ENCODE measurements around the gene SLC8A2.
"Not testable (repeated sequence)": the region's sequence is repeated elsewhere in the genome, so short reads cannot be mapped to it uniquely, and the experiment has no call there.

The SLC8A2 gene

DNA sequence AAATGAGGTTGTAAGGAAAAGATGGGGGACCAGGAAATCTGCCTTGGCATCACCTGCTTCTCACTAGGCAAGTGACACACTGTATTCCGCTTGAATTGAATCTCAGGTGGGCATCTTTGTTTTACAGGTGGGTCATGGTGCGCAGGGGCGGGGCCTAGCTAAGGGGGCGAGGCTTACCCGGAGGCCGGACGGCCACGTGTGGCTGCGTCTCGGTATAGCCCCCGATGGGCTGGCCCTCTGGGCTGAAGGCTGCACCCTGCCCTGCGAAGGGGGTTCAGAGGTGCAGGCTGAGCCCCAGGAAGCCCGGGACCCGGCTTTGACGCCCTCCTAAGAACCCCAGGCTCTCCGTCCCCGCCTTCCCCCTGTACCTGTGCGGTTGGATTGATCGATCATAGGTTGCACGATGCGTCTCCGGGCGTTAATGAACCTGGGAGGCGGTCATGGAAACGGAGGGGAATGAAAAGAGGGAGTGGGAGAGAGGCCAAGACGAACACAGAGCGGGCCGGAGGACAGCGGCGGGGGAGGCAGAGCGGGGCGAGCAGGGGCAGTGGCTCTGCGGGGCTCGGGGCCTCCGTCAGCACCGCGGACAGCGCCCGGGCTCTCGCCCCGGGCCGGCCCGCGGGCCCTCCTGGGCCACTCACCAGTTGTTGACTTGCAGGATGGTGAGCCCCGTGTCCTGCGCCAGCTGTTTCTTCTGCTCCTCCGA lies 64.8 kb downstream of the SLC8A2 start:
- DNase-seq, result peak; percentile 39 to 40
- TF ChIP-seq POLR2A (IDR thresholded peaks at IDR 0.05; ENCODE audit: low read length), result no peak
- no peak for TF ChIP-seq GATA1 (IDR thresholded peaks at IDR 0.05; ENCODE audit: low read depth, low read length)

DNA sequence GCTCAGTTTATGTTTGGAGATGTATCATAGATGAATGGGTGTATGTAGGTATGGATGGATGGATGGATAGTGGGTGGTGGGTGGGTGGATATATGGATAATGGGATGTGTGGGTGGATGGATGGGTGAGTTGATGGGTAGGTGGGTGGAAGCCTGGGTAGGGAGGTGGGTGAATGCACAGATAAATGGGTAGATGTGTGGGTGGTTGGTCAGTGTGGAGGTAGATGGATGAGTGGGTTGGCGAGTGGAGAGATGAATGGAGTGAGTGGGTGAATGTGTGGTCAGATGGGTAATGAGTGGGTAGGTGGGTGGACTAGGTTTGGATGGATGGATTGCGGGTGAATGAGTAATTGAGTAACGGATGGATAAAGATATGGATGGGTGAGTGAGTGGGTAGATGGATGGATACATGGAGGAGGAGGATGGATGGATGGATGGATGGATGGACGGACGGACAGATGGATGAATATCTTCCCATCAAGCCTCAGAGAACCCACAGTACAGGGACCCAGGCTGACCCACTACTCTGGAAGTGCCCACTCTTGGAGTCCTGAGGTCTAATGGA lies 65.8 kb downstream of the SLC8A2 start:
- TF ChIP-seq GATA1 (IDR thresholded peaks at IDR 0.05; ENCODE audit: low read depth, low read length) (no peak), POLR2A (IDR thresholded peaks at IDR 0.05; ENCODE audit: low read length) (no peak)
- no peak for DNase-seq

DNA sequence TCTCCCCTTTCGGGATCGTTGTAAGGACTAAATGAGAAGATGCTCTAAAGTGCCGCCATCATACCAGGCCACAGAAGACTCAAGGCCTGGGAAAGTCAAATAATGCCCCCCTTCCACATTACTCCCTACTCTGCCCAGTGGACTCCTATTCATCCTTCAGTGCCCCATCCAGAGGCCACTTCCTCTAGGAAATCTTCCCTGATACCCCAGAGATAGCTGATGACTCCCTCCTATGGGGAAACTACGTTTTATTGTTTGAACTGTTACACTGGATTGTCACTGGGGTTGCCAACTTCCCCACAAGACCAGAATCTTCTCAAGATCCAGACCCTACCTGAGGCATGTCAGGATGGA lies 66.5 kb downstream of the SLC8A2 start:
- no peak for TF ChIP-seq POLR2A (IDR thresholded peaks at IDR 0.05; ENCODE audit: low read length)
- no peak for TF ChIP-seq GATA1 (IDR thresholded peaks at IDR 0.05; ENCODE audit: low read depth, low read length)
- DNase-seq, result no peak

DNA sequence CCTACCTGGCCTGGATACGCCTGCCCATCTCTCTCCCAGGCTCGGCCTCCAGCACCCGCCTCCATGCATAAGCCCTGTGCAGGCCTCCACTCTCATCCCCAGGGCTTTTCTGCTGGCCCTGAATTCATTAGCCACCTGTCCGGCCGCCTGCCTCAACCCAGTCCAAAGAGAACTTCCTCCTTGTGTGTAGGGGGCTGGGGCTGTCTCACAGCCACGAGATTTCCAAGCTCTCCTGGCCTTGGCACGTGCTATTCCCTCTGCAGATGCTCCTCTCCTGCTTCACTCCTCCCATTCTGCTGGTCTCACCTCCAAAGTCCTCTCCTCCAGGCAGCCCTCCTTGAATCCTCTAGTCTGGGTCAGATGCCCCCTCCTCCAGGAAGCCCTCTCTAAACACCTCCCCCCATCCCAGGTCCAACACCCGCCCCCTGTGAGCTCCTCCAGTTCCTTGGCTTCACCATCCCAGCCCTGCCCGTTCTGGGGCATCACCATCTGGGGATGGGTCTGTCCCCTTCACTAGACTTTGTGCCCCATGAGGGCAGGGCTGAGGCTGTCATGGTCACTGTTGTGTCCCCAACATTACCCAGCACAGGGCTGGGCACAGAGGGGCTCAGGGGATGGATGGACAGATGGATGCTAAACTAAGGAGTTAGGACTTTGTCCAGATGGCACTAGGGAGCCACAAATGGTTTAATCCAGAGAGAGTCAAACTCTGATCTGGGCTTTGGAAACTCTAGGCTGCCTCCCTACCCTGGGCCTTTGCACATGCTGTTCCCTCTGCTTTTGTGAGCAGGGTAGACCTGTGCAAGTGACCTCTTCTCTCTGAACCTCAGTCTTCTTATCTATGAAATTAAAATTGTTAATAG lies 67.1 kb downstream of the SLC8A2 start:
- no peak for DNase-seq
- TF ChIP-seq POLR2A (IDR thresholded peaks at IDR 0.05; ENCODE audit: low read length), result no peak
- no peak for TF ChIP-seq GATA1 (IDR thresholded peaks at IDR 0.05; ENCODE audit: low read depth, low read length)

DNA sequence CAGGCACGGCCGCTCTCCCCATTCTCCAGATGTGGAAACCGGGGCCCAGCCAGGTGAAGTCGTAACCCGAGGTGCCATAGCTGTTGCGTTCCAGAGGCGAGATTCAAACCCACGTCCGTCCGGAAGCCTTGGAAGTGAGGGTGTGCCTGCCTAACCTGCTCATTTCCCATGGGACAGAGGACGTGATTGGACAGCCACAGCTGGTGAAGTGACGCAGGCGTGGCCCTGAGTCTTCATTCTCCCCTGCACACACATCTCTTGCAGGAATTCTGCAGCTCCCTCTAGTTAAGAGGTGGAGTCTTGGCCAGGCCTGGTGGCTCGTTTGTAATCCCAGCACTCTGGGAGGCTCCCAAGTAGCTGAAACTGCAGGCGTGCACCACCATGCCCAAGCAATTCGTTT lies 69.2 kb downstream of the SLC8A2 start:
- TF ChIP-seq POLR2A (IDR thresholded peaks at IDR 0.05; ENCODE audit: low read length) (no peak), GATA1 (IDR thresholded peaks at IDR 0.05; ENCODE audit: low read depth, low read length) (no peak)
- DNase-seq, result no peak

DNA sequence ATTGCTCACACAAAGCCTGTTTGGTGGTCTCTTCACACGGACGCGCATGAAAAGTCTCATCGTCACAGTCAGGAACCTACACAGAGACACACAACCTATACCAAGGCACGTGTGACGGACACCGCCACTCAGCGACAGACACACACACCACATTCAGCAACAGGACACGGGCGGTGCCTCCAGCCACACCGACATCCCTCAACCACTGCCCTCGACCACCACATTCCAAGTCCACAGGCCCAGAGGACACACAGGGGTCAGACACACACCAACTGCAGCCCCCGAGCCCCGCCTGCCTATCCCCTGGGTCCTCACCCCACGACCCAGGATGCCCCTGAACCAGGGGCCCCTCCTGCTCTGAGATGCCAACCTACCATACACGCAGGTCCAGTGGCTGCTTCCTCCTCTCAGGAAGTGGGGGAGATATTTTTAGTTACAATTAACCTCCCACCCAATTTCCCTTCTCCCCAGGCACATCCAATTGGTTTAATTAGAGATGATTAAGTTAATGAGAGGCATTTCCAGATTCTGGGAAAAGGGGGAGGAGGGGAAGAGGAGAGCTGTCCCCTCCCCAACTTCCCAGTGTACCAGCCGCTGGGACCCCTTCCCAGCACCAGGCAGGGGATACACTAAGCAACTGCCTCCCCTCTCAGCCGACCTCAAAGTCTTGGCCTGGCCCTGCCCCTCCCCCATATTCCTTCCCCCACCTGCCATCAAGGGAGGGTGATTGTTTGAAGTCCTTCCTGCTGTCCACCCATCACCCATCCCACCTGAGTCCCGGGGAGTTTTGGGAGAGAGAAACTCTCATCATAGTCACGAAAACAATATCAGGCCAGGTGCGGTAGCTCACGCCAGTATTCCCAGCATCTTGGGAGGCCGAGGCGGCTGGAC lies 72.7 kb downstream of the SLC8A2 start:
- TF ChIP-seq POLR2A (IDR thresholded peaks at IDR 0.05; ENCODE audit: low read length) (no peak), GATA1 (IDR thresholded peaks at IDR 0.05; ENCODE audit: low read depth, low read length) (no peak)
- DNase-seq, result no peak

DNA sequence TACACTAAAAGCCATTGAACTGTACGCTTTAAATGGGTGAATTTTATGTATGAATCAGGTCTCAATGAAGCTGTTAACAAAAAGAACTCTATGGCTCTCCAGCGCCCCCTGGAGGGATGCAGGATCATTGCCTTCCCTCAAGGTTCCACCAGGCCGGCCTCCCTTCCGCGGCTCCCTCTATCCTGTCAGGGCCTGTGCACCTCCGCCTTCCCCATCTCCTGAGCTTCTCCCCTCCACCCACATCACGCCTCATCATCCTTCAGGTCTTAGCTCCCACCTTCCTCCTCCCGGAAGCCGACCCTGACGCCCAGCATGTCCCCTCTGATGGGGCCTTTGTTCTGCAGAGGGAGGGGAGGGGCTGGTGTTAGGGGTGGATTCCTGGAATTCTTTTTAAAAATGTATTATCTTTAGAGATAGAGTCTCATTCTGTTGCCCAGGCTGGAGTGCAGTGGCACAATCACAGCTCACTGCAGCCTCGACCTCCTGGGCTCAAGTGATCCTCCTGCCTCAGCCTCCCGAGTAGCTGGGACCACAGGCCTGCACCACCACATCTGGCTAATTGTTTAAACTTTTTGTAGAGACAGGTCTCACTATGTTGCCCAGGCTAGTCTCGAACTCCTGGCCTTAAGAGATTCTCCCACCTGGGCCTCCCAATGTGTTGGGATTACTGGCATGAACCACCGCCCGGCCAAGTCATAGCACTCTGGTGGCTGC lies 80.0 kb downstream of the SLC8A2 start:
- TF ChIP-seq GATA1 (IDR thresholded peaks at IDR 0.05; ENCODE audit: low read depth, low read length) (no peak), POLR2A (IDR thresholded peaks at IDR 0.05; ENCODE audit: low read length) (no peak)
- DNase-seq, result peak; percentile 75 to 90

DNA sequence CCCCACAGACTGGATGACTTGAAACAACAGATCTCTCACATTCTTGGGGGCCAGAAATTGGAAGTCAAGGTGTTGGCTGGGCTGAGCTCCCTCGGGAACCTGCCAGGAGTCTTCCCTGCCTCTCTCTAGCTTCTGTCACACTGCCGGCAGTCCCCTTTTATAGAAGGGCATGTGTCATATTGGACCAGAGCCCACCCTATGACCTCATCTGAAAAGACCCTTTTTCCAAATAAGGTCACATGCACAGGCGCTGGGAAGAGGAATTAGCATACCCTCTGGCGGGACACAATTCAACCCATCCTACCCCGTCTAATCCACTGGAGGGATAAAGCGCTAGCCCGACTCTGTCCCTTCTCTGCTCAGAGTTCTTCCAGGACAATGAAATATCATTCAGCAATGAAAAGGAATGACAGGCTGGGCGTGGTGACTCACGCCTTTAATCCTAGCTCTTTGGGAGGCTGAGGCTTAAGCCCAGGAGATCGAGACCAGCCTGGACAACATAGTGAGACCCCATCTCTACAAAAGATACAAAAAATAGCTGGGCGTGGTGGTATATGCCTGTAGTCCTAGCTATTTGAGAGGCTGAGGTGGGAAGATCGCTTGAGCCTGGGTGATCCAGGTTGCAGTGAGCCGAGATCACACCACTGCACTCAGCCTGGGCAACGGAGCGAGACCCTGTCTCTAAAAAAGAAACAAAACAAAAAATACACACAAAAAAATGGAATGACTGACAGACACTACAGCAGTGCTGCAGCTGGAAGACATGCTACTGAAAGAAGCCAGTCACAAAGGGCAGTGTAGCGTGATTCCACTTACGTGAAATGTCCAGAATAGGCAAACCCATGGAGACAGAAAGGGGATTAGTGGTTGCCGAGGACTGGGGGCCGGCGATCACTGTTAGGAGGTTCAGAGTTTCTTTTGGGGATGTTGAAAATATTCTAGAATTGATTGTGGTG lies 80.9 kb downstream of the SLC8A2 start:
- DNase-seq, result no peak
- TF ChIP-seq GATA1 (IDR thresholded peaks at IDR 0.05; ENCODE audit: low read depth, low read length) (no peak), POLR2A (IDR thresholded peaks at IDR 0.05; ENCODE audit: low read length) (no peak)

DNA sequence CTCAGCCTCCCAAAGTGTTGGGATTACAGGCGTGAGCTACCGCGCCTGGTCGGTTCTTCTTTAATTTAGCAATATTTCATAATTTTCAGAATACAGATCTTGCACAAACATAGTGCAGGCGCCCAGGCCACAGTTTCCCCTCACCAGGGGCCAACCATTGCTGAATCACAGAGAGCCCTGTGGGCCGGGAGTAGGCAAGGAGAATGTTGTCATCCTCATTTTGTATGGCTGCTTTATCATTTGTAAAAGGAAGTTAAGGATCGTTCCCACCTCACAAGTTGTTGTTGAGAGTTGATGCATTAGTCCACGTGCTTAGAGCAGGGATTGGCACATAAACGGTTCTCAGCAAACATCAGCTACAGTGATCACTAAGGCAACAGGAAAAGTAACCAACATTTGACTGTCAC lies 82.5 kb downstream of the SLC8A2 start:
- TF ChIP-seq POLR2A (IDR thresholded peaks at IDR 0.05; ENCODE audit: low read length), result no peak
- TF ChIP-seq GATA1 (IDR thresholded peaks at IDR 0.05; ENCODE audit: low read depth, low read length), result no peak
- no peak for DNase-seq

DNA sequence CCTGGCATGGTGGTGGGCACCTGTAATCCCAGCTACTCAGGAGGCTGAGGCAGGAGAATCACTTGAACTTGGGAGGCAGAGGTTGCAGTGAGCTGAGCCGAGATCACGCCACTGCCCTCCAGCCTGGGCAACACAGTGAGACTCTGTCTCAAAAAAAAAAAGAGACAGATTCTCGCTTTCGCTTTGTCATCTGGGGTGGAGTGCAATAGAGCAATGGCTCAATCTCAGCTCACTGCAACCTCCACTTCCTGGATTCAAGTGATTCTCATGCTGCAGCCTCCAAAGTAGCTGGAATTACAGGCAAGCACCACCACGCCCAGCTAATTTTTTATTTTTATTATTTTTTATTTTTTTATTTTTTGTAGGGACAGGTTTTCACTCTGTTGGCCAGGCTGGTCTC lies 83.0 kb downstream of the SLC8A2 start:
- DNase-seq, result peak in 1 of 2 experiments; percentile 26

DNA sequence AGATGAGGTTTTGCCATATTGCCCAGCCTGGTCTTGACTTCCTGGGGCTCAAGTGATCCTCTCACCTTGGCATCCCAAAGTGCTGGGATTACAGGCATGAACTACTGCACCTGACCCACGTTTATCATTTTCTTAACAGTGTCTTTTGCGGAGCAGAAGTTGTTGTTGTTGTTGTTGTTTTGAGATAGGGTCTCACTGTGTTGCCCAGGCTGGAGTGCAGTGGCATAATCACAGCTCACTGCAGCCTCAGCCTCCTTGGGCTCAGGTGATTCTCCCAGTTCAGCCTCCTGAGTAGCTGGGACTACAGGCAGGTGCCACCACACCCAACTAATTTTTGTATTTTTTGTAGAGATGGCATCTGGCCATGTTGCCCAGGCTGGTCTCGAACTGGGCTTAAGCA lies 84.1 kb downstream of the SLC8A2 start:
- DNase-seq, result not testable (repeated sequence)

DNA sequence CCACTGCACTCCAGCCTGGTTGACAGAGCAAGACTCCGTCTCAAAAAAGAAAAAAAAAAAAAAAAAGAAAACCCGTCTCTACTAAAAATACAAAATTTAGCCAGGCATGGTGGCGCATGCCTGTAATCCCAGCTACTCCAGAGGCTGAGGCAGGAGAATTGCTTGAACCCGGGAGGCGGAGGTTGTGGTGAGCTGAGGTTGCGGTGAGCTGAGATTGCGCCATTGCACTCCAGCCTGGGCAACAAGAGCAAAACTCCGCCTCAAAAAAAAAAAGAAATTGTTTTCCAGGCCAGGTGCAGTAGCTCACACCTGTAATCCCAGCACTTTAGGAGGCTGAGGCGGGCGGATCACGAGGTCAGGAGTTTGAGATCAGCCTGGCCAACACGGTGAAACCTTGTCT lies 85.1 kb downstream of the SLC8A2 start:
- DNase-seq, result not testable (repeated sequence)

DNA sequence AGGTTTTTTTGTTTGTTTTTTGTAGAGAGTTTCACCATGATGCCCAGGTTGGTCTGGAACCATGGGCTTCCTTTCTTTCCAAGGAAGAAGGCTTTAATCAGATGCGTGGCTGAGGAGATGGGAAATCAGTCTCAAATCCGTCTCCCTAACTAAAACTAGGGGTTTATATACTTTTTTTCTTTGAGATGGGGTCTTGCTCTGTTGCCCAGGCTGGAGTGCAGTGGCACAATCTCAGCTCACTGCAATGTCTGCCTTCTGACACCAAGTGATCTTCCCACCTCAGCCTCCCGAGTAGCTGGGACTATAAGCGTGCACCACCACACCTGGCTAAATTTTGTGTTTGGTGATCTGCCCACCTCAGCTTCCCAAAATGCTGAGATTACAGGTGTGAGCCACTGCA lies 87.2 kb downstream of the SLC8A2 start:
- DNase-seq, result not testable (repeated sequence)

DNA sequence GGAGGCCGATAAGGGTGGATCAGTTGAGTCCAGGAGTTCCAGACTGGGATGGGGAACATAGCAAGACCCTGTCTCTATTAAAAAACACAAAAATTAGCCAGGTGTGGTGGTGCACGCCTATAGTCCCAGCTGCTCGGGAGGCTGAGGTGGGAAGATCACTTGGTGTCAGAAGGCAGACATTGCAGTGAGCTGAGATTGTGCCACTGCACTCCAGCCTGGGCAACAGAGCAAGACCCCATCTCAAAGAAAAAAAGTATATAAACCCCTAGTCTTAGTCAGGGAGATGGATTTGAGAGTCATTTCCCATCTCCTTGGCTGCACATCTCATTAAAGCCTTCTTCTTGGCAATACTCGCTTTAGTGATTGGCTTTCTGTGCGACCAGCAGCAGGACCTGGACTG lies 87.8 kb downstream of the SLC8A2 start:
- DNase-seq, result not testable (repeated sequence)

All from erythroblast (primary cell).